Astrocyte (in vitro differentiated cells and primary cell): ENCODE data around the gene BIN2. TPM values are rescaled to one million over a fixed set of nuclear protein-coding genes. Genes with fewer than 3 reads are reported as not detected.
A peak's percentile ranks its signal among the peaks of the same experiment; 100 is the strongest.

Experiments
- DNase-seq: peaks from one replicate; pipeline ENCODE4 v3.0.0-alpha.2; 2010; ENCODE audit warnings: low read depth
- FAIRE-seq: peaks from 2 replicates; lab custom pipeline; 2011; peaks lifted over from hg19 to GRCh38; lab: Jason Lieb, UNC
- H2AFZ ChIP-seq: 2 replicates; pipeline ENCODE4 v1.6.0; 2012; ENCODE audit warnings: low read depth, low read length, inconsistent platforms
- H3K27ac ChIP-seq: 2 replicates; pipeline ENCODE4 v1.5.1; 2011; ENCODE audit warnings: low read depth, low read length, inconsistent platforms
- H3K27me3 ChIP-seq: 2 replicates; pipeline ENCODE4 v1.6.0; 2011; ENCODE audit warnings: low read length, inconsistent platforms; ENCODE audit not compliant: insufficient read depth
- H3K36me3 ChIP-seq: 2 replicates; pipeline ENCODE4 v1.5.1; 2011; ENCODE audit warnings: low read length, inconsistent platforms; ENCODE audit not compliant: insufficient read depth
- H3K4me1 ChIP-seq: 2 replicates; pipeline ENCODE4 v1.5.1; 2011; ENCODE audit warnings: low read length, inconsistent platforms; ENCODE audit not compliant: insufficient read depth
- H3K4me2 ChIP-seq: 2 replicates; pipeline ENCODE4 v1.6.0; 2012; ENCODE audit warnings: low read length, inconsistent platforms
- H3K4me3 ChIP-seq: 2 replicates; pipeline ENCODE4 v1.5.1; 2011; ENCODE audit warnings: low read depth, mild to moderate bottlenecking, low read length, inconsistent platforms; ENCODE audit not compliant: insufficient read depth
- H3K79me2 ChIP-seq: 2 replicates; pipeline ENCODE4 v1.6.0; 2012; ENCODE audit warnings: mild to moderate bottlenecking, low read length, inconsistent platforms; ENCODE audit not compliant: insufficient read depth
- H3K9ac ChIP-seq: 2 replicates; pipeline ENCODE4 v1.6.0; 2012; ENCODE audit warnings: mild to moderate bottlenecking, low read length, inconsistent platforms
- H3K9me3 ChIP-seq: 2 replicates; pipeline ENCODE4 v1.5.1; 2012; ENCODE audit warnings: low read depth, mild to moderate bottlenecking, low read length, inconsistent platforms; ENCODE audit not compliant: insufficient read depth
- H4K20me1 ChIP-seq: 2 replicates; pipeline ENCODE4 v1.6.0; 2012; ENCODE audit warnings: low read length, inconsistent platforms; ENCODE audit not compliant: insufficient read depth
- H3K27ac Mint-ChIP-seq: one replicate; pipeline ENCODE4 v1.8.0; 2021; ENCODE audit warnings: mild to moderate bottlenecking, mixed read lengths; ENCODE audit not compliant: unreplicated experiment
- H3K27me3 Mint-ChIP-seq: one replicate; pipeline ENCODE4 v1.8.0; 2021; ENCODE audit warnings: low read depth, mixed read lengths; ENCODE audit not compliant: unreplicated experiment
- H3K36me3 Mint-ChIP-seq: one replicate; pipeline ENCODE4 v1.8.0; 2021; ENCODE audit warnings: low read depth, mixed read lengths; ENCODE audit not compliant: unreplicated experiment
- H3K4me1 Mint-ChIP-seq: one replicate; pipeline ENCODE4 v1.8.0; 2021; ENCODE audit warnings: low read depth, mixed read lengths; ENCODE audit not compliant: unreplicated experiment
- H3K4me3 Mint-ChIP-seq: one replicate; pipeline ENCODE4 v1.8.0; 2021; ENCODE audit warnings: mild to moderate bottlenecking, moderate library complexity, mixed read lengths; ENCODE audit not compliant: unreplicated experiment
- H3K9me3 Mint-ChIP-seq: one replicate; pipeline ENCODE4 v1.8.0; 2021; ENCODE audit warnings: mild to moderate bottlenecking, mixed read lengths; ENCODE audit not compliant: unreplicated experiment
- EZH2 ChIP-seq: IDR thresholded peaks from 2 replicates; pipeline ENCODE4 v1.6.1; 2012; ENCODE audit warnings: mild to moderate bottlenecking, low read length, inconsistent platforms; ENCODE audit not compliant: insufficient read depth
- total RNA-seq: library from RNA; stranded (reverse); gene quantifications from 2 replicates; pipeline ENCODE4 v1.2.1, GENCODE V29; 2021
- TF ChIP-seq, protein P1 (sequence below): IDR thresholded peaks from 2 replicates; pipeline ENCODE4 v1.5.1; 2011; ENCODE audit warnings: low read depth, mild to moderate bottlenecking, inconsistent platforms, low read length, moderate library complexity; ENCODE audit not compliant: insufficient read depth

BIN2 gene
- total RNA-seq, 1 donor from 2014 or later = not detected

- H3K79me2 ChIP-seq = no peaks in the 10 kb centered on the region
- H3K36me3 ChIP-seq = no peaks in the 10 kb centered on the region
- H3K4me2 ChIP-seq = no peak overlapping the region
- no peak overlapping the region for H2AFZ ChIP-seq
- DNase-seq (no peak), FAIRE-seq (no peak)
- H3K9ac ChIP-seq = no peak overlapping the region
- H3K27me3 Mint-ChIP-seq = peaks cover 2% of the 10 kb centered on the region
- H3K4me3 ChIP-seq = no peak overlapping the region
- no peak overlapping the region for H3K27ac ChIP-seq
- H3K9me3 ChIP-seq = no peaks in the 10 kb centered on the region
- no peak overlapping the region for H3K4me3 Mint-ChIP-seq
- peaks cover under 1% of the 10 kb centered on the region for H3K4me1 ChIP-seq
- no peak overlapping the region for H3K27ac Mint-ChIP-seq
- no peaks in the 10 kb centered on the region for H3K36me3 Mint-ChIP-seq
- TF ChIP-seq, protein P1, sequence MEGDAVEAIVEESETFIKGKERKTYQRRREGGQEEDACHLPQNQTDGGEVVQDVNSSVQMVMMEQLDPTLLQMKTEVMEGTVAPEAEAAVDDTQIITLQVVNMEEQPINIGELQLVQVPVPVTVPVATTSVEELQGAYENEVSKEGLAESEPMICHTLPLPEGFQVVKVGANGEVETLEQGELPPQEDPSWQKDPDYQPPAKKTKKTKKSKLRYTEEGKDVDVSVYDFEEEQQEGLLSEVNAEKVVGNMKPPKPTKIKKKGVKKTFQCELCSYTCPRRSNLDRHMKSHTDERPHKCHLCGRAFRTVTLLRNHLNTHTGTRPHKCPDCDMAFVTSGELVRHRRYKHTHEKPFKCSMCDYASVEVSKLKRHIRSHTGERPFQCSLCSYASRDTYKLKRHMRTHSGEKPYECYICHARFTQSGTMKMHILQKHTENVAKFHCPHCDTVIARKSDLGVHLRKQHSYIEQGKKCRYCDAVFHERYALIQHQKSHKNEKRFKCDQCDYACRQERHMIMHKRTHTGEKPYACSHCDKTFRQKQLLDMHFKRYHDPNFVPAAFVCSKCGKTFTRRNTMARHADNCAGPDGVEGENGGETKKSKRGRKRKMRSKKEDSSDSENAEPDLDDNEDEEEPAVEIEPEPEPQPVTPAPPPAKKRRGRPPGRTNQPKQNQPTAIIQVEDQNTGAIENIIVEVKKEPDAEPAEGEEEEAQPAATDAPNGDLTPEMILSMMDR = no peak
- no peak for TF ChIP-seq EZH2
- H3K27me3 ChIP-seq = no peaks in the 10 kb centered on the region
- H4K20me1 ChIP-seq = no peaks in the 10 kb centered on the region
- no peaks in the 10 kb centered on the region for H3K4me1 Mint-ChIP-seq
- H3K9me3 Mint-ChIP-seq = no peaks in the 10 kb centered on the region
These were observed 12.0 kb upstream of the BIN2 start for GRCh38 chr12:51335931-51336330.

DNA sequence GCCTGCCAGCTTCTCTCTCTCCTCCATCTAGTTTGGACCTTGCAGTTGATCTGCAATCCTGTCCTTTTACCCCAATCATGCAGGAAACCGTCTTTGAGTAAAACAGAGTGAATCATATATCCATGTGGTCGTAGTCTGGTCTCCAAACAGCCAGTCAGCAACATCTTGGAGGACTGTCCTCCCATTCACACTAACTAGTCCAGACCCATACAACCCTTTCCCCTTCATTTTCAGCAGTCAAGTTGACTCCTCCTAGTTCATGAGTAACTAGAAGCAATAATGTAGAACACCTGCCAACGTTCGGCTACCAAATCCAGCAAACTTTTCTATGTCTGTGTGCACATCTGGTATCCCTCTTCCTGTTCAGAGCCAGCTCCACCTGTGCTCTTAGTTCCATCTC lies 10.8 kb upstream of the BIN2 start:
- no peaks in the 10 kb centered on the region for H3K9me3 ChIP-seq
- TF ChIP-seq EZH2 = no peak
- TF ChIP-seq, protein P1 = no peak
- H3K27me3 ChIP-seq = no peaks in the 10 kb centered on the region
- no peaks in the 10 kb centered on the region for H3K79me2 ChIP-seq
- H4K20me1 ChIP-seq = no peaks in the 10 kb centered on the region
- Mint-ChIP-seq H3K27me3 (peaks cover 2% of the 10 kb centered on the region), H3K4me3 (no peak overlapping the region), H3K4me1 (no peaks in the 10 kb centered on the region), H3K9me3 (no peaks in the 10 kb centered on the region), H3K27ac (no peak overlapping the region), H3K36me3 (no peaks in the 10 kb centered on the region)
- DNase-seq (peak; percentile 21), FAIRE-seq (no peak)
- no peak overlapping the region for H3K4me3 ChIP-seq
- H3K4me2 ChIP-seq = no peak overlapping the region
- H3K9ac ChIP-seq = no peak overlapping the region
- H3K4me1 ChIP-seq = no peaks in the 10 kb centered on the region
- H2AFZ ChIP-seq = no peak overlapping the region
- no peaks in the 10 kb centered on the region for H3K36me3 ChIP-seq
- H3K27ac ChIP-seq = no peak overlapping the region

DNA sequence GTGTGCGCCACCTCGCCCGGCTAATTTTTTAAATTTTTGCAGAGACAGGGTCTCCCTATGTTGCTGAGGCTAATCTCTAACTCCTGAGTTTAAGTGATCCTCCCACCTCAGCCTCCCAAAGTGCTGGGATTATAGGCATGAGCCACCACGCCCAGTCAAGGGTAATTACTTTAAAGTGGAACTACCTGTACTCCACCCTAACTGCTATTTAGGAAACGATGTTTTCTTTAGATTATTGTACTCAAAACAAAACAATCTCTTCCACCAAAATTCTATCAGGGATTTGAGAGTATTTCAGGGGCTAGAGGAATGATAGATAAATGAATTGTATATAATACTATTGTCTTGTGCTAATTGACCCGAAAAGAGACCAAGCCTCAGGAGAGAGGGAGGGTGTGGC lies 9.6 kb upstream of the BIN2 start:
- Mint-ChIP-seq H3K27ac (no peak overlapping the region), H3K9me3 (no peaks in the 10 kb centered on the region), H3K4me3 (no peak overlapping the region), H3K27me3 (no peaks in the 10 kb centered on the region), H3K36me3 (no peaks in the 10 kb centered on the region), H3K4me1 (no peaks in the 10 kb centered on the region)
- Histone ChIP-seq H3K9me3 (no peaks in the 10 kb centered on the region), H3K79me2 (no peaks in the 10 kb centered on the region), H3K27ac (no peak overlapping the region), H3K36me3 (no peaks in the 10 kb centered on the region), H3K4me2 (no peak overlapping the region), H4K20me1 (no peaks in the 10 kb centered on the region), H3K4me1 (no peaks in the 10 kb centered on the region), H2AFZ (no peak overlapping the region), H3K4me3 (no peak overlapping the region), H3K27me3 (no peaks in the 10 kb centered on the region), H3K9ac (no peak overlapping the region)
- no peak for TF ChIP-seq EZH2
- TF ChIP-seq, protein P1 = no peak
- FAIRE-seq = no peak
- no peak for DNase-seq
